ENCODE measurements around the gene BICD1.

- TF ChIP-seq GATA2 (IDR thresholded peaks at IDR 0.05; ENCODE audit: low read depth, low read length) (no peak), GATA3 (IDR thresholded peaks at IDR 0.05; ENCODE audit: low read depth, low read length) (no peak)
Observed at GRCh38 chr12:32098112-32098511, 8.5 kb upstream of the BICD1 start.
